Testis (tissue), 2 donors: Measurements from ENCODE around the gene MYO18A.

Source experiments
- CTCF ChIP-seq, 3 experiments: fragments of 450-650 bp in 2 of 3; fragments of 200-600 bp in 1 of 3; sonication (generic) in 1 of 3; IDR thresholded peaks; one replicate each; pipeline ENCODE4 v1.5.1; 2016 to 2019; ENCODE audit warnings: antibody characterized with exemption in 3 of 3, mild to moderate bottlenecking in 2 of 3, moderate library complexity in 1 of 3
- POLR2A ChIP-seq: fragments of 450-650 bp; IDR thresholded peaks from one replicate; pipeline ENCODE4 v1.6.1; 2017; ENCODE audit warnings: antibody characterized with exemption, mild to moderate bottlenecking, moderate library complexity

GRCh38 chr17:29149431-29150064 lies 30.6 kb downstream of the MYO18A start:
- TF ChIP-seq POLR2A: no peak
- TF ChIP-seq CTCF (IDR thresholded peaks at IDR 0.05): no peak
